ENCODE results near the gene EIF4ENIF1. TPM values are rescaled to one million over a fixed set of nuclear protein-coding genes. Genes with fewer than 3 reads are reported as not detected.

The EIF4ENIF1 gene
- polyA plus RNA-seq, 1 donor from 2014 or later: 12.6 TPM

- Histone ChIP-seq H3K79me2 (replicated peaks; ENCODE audit: insufficient read depth, low read length) (no peaks in the 10 kb centered on the region), H3K9me3 (ENCODE audit: low read length) (no peaks in the 10 kb centered on the region), H3K9ac (ENCODE audit: low read length) (no peak overlapping the region), H3F3A (ENCODE audit: insufficient read depth, low read length, poor library complexity, severe bottlenecking) (no peaks in the 10 kb centered on the region), H3K4me2 (ENCODE audit: low read length) (no peak overlapping the region), H4K20me1 (ENCODE audit: insufficient read depth) (no peaks in the 10 kb centered on the region), H3K4me3 (ENCODE audit: low read length) (no peak overlapping the region), H3K27ac (ENCODE audit: low read length) (no peak overlapping the region), H3K27me3 (ENCODE audit: insufficient read depth, low read depth, low read length) (no peaks in the 10 kb centered on the region), H3K9me2 (ENCODE audit: insufficient read depth, low read length) (no peaks in the 10 kb centered on the region), H3K36me3 (ENCODE audit: insufficient read depth, low read length) (peaks cover 14% of the 10 kb centered on the region), H2AFZ (ENCODE audit: low read depth, low read length) (no peak overlapping the region)
- TF ChIP-seq TAF1 (IDR thresholded peaks at IDR 0.05; ENCODE audit: low read depth) (no peak), EP300 (conservative IDR thresholded peaks at IDR 0.05; ENCODE audit: poor library complexity, severe bottlenecking) (no peak), REST (IDR thresholded peaks at IDR 0.05; ENCODE audit: borderline replicate concordance) (no peak), CTCF (IDR thresholded peaks at IDR 0.05; ENCODE audit: poor library complexity, severe bottlenecking) (no peak), EZH2 (IDR thresholded peaks at IDR 0.05; ENCODE audit: borderline replicate concordance, insufficient read depth, low read length, poor library complexity, severe bottlenecking) (no peak), POLR2AphosphoS5 (IDR thresholded peaks at IDR 0.05) (no peak), SMC3 (conservative IDR thresholded peaks at IDR 0.05; ENCODE audit: poor library complexity) (no peak), MXI1 (conservative IDR thresholded peaks at IDR 0.05; ENCODE audit: poor library complexity, severe bottlenecking) (no peak), RAD21 (conservative IDR thresholded peaks at IDR 0.05) (no peak)
Observed at GRCh38 chr22:31465307-31465706, 24.3 kb downstream of the EIF4ENIF1 start.

- Histone ChIP-seq H3K79me2 (replicated peaks; ENCODE audit: insufficient read depth, low read length) (no peaks in the 10 kb centered on the region), H3K9me3 (ENCODE audit: low read length) (no peaks in the 10 kb centered on the region), H2AFZ (ENCODE audit: low read depth, low read length) (no peak overlapping the region), H3F3A (ENCODE audit: insufficient read depth, low read length, poor library complexity, severe bottlenecking) (no peaks in the 10 kb centered on the region), H3K9me2 (ENCODE audit: insufficient read depth, low read length) (no peaks in the 10 kb centered on the region), H3K9ac (ENCODE audit: low read length) (no peak overlapping the region), H3K27ac (ENCODE audit: low read length) (no peak overlapping the region), H3K36me3 (ENCODE audit: insufficient read depth, low read length) (peaks cover 11% of the 10 kb centered on the region), H3K27me3 (ENCODE audit: insufficient read depth, low read depth, low read length) (no peaks in the 10 kb centered on the region), H3K4me2 (ENCODE audit: low read length) (no peak overlapping the region), H4K20me1 (ENCODE audit: insufficient read depth) (no peaks in the 10 kb centered on the region), H3K4me3 (ENCODE audit: low read length) (no peak overlapping the region)
- no peak for TF ChIP-seq EZH2 (IDR thresholded peaks at IDR 0.05; ENCODE audit: borderline replicate concordance, insufficient read depth, low read length, poor library complexity, severe bottlenecking)
- TF ChIP-seq TAF1 (IDR thresholded peaks at IDR 0.05; ENCODE audit: low read depth): no peak
- no peak for TF ChIP-seq POLR2AphosphoS5 (IDR thresholded peaks at IDR 0.05)
- no peak for TF ChIP-seq SMC3 (conservative IDR thresholded peaks at IDR 0.05; ENCODE audit: poor library complexity)
- no peak for TF ChIP-seq EP300 (conservative IDR thresholded peaks at IDR 0.05; ENCODE audit: poor library complexity, severe bottlenecking)
- TF ChIP-seq MXI1 (conservative IDR thresholded peaks at IDR 0.05; ENCODE audit: poor library complexity, severe bottlenecking): no peak
Observed at GRCh38 chr22:31461699-31462098, 27.9 kb downstream of the EIF4ENIF1 start.

Measured in neural cell (in vitro differentiated cells).